Dedifferentiated amniotic fluid mesenchymal stem cell (primary cell): ENCODE data around the gene DPAGT1.
"Not testable (repeated sequence)": the region's sequence is repeated elsewhere in the genome, so short reads cannot be mapped to it uniquely, and the experiment has no call there.

Source experiments
- DNase-seq: peaks from one replicate; pipeline ENCODE4 v3.0.0-alpha.2; 2016; ENCODE audit errors: extremely low spot score

Gene DPAGT1

GRCh38 chr11:119101759-119102423 is at the start of gene DPAGT1:
TSS of gene DPAGT1 (minus strand) at chr11:119101853. CDS start at chr11:119101655, 198 bp downstream.
- DNase-seq: peak; percentile 92

GRCh38 chr11:119149786-119150275 is 48.2 kb upstream of the DPAGT1 start:
- no peak for DNase-seq

DNA sequence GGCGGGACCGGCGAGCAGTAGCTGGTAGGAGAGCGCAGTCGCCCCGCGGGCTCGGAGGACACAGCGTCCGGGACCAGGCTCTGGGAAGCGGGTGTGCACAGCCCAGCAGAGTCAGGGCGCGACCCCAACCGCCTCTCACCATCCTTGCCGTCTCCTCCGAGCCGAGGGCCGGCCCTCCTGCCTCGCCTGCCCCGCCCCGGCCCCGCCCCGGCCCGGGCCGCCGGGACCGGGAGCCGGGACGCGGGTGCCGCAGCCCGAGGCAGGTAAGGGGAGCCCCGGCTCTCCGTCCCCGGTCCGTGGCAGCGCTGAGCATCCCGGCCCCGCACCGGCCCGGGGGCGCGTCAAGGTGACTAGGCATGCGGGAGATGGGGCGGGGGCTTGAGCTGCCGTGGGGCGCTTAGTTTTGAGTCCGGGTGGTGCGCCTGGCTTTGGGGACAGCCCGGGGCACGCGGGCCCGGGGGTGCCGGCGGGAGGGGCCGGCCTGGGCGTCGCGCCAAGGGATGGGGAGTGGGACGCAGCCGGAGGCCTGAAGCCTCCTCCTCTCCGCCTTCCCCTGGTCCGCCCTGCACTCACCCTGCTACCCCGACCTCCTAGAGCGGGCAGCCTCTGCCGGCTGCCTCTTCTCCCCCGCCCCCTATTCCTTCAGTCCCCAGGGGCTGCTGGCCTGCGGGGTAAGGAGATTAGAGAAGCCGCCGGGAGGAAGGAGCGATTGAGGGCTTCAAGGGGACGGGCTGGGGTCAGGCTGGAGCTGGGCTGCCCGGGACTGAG is 47.5 kb upstream of the DPAGT1 start, which contains the start of gene ABCG4:
Gene ABCG4, plus strand, starts transcription at position 35 of the 768 bp plus-strand sequence. CDS start 914 bp downstream, outside the sequence.
- DNase-seq: no peak

DNA sequence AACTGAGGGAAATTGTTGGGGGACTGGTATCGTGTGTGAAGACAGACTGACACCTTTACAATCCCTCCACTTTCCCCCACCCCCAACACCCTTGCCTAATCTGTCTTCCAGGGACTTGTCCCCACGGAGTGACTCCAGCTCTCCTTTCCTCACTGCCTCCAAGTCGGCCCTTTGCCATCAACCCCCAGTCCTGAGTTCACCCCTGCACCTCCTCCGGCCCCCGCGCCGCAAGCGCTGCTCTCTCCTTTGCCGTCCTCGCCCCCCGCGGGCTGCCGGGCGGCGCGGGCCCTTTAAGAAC is 47.0 kb upstream of the DPAGT1 start:
- no peak for DNase-seq

- no peak for DNase-seq
Observed at GRCh38 chr11:119147604-119148333, 46.1 kb upstream of the DPAGT1 start.

DNA sequence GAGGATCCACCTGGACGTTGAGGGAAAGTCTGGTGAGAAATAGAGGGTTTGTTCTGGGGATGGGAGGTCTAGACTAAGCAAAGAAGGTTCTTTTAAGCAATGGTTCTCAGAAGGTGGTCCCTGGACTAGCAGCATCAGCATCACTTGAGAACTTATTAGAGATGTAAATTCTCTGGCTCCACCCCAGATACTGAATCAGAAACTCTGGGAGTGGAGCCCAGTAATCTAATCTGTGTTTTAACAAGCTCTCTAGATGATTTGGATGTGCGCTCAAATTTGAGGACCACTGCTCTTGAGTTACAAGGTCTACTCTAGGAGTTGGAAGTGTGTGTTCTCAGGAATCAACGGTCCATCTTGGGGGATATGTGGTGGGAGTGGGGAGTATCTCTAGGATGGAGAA is 43.9 kb upstream of the DPAGT1 start:
- DNase-seq: no peak

GRCh38 chr11:119144825-119145486 is 43.3 kb upstream of the DPAGT1 start:
- DNase-seq: peak; percentile 69

DNA sequence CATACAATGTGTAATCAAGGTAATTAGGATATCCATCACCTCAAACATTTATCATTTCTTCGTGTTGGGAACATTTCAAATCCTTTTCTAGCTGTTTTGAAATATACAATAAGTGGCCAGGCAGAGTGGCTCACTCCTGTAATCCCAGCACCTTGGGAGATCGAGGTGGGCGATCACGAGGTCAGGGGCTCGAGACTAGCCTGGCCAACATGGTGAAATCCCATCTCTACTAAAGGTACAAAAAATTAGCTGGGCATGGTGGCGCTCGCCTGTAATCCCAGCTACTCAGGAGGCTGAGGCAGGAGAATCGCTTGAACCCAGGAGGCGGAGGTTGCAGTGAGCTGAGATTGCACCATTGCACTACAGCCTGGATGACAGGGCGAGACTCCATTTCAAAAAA is 37.6 kb upstream of the DPAGT1 start:
- DNase-seq: not testable (repeated sequence)

DNA sequence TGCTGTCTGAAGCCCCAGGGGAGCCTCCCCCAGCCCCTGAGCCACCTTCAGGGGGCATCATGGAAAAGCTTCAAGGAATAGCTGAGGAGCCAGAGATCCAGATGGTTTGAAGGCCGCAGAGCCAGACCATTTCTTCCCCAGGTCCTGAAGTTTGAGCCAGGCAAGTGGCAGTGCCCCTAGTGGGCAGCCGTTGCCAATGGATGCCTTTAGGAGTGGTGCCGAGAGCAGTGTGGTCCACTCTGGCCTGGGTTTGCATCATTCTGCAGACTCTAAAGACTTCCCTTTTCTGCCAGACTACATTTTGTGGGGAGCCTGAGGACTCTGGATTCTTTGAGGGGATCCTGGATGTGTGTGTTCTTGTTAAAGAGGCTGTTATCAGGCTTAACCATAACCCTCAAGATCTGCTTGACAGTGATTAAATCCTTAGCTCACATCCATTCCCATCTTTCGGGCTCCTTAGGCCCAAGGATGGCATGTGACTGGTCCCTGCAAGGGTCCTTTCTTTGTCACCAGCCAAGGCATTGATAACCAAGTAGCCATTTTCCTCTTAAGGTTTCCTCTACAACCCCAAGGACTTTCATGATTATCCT is 32.8 kb upstream of the DPAGT1 start:
- no peak for DNase-seq

DNA sequence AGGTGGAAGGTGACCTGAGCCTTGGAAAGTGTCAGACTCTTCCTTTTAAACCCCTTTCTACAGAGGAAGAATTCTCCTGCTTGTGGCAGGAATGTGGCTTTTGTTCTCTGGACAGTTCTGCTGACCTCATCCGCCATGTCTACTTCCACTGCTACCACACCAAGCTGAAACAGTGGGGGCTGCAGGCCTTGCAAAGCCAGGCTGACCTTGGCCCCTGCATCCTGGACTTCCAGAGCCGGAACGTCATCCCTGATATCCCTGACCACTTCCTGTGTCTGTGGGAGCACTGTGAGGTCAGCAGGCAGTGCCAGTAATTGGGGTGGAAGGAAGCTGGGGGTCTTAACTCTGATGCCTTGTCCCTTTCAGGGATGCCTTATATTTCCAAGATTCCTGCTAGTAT is 29.0 kb upstream of the DPAGT1 start:
- DNase-seq: no peak

GRCh38 chr11:119126675-119127268 is 25.1 kb upstream of the DPAGT1 start:
- no peak for DNase-seq

- no peak for DNase-seq
Observed at GRCh38 chr11:119125821-119126220, 24.2 kb upstream of the DPAGT1 start.

DNA sequence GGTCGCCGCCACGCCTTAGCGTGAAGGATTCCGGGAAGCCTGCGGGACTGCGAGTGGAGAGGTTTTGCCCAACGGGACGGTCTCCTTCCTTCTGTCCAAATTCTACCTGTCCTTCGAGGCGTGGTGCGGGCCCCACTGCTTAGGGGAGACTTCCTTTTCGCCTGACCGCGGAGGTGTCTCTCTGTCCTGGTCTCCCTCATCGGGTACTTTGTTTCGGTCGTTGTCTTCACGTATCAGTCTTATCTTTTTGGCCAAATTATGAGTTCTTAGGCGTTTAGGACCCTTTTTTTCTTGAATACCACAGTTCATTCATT is 20.1 kb upstream of the DPAGT1 start:
- DNase-seq: no peak

DNA sequence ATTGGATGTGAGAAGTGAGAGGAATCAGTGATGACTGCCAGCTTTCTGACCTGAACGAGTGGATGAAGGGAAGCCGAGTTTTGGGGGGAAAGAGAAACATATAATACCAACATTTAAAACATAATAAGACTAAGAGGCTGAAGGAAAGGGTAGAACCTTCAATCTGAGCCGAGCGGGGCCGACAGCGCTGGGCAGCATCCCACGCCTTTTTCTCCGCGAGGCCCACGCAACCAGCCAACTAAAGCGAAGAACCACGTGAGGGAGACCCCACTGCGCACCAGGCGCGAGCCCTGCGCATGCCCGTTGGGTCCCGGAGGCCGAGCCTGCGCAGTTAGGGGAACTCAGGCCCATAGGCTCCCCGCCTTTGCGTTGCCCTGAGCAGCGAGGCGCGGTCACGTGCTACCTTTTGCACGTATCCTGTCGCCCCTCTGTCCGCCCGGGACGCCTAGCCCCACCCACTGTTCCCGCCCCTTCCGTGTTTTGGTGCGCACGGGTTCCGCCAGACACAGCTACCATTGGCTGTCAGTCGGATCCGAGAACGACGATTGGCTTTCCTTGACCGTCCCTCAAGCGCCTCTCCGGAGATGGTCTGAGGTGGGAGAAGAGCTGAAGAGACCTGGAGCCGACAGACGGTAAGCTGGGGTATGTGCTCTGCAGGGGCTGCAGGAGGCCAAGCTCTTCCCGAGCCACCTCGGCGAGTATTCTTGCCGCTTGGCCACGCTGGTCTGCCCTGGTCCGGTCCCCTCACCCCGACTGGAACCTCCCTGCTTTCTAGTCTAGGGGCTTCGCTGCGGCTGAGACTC is 19.6 kb upstream of the DPAGT1 start, which contains the start of gene HINFP:
Gene HINFP, plus strand, starts transcription at position 573 of the 803 bp plus-strand sequence. CDS start 5,365 bp downstream, outside the sequence.
- peak; percentile 99 for DNase-seq

GRCh38 chr11:119120639-119121007 is 19.0 kb upstream of the DPAGT1 start:
- peak; percentile 60 for DNase-seq

GRCh38 chr11:119118946-119119345 is 17.3 kb upstream of the DPAGT1 start:
- no peak for DNase-seq

- DNase-seq: no peak
Observed at GRCh38 chr11:119118227-119118626, 16.6 kb upstream of the DPAGT1 start.

DNA sequence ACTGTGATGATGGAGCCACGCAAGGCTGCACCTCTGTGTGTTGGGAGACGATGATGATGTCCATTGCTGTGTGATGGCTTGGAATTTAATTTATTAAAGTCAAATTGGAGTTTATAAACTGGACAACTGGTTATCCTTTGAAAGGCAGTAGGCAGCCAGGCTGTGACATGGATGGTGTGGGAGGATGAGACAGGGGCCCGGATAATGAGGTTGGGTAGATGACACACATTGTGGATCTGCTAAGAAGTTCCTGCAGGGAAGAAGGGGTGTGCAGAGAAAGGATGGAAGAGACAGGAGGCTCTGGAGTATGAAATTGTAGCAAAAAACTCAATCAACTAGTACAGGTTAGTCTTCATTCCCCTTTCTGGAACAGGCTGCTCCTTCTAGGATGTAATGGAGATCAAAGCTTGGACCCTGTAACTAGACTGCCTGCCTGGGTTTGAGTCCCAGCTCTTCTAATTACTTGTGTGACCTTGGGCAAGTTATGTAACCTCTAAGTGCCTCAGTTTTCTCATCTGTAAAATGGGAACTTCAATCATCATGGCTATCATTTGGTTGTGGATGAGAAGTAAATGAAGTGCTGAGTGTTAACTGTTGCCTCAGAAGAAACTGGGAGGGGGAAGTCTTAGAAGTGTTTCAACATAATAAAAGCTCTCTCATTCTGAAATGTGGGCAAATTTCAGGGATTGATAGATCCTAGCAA is 15.5 kb upstream of the DPAGT1 start:
- no peak for DNase-seq

DNA sequence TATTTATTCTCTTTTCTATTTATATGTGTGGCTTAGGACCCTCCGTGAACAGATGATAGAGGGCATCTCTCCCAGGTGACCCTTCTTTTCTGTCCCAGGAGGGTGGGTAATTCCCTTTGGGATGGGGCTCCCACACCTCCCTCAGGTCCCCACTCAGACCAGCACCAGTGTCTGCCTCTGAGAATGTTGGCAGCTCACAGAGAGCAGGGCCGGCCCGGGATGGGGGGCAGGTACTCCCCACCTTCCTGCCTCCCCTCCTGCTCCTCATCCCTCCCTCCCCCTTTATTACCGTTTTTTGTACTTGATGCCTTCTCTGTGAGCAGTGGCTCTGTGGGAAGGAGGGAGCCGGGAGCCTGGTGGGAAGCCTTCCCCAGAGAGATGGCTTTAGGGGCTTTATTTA is 14.9 kb upstream of the DPAGT1 start:
- DNase-seq: no peak

DNA sequence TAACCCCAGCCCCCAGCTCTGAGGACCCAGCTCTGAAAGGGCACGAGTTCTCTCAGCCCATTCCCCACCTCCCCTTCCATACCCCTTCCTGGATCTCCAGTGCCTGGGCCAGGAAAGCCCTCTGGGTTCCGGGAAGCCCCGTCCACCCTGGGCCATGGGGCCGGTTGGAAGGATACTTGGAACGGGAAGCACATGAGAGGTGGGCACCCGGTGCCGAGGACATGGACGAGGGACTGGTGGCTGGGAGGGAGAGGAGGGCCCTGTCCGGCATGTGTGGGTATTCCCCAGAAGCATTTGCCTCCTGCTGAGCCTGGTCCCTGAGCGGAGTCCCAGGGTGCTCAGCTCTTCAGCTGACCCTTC is 14.6 kb upstream of the DPAGT1 start:
- DNase-seq: no peak
